ENCODE measurements around the gene POLE. TPM values are rescaled to one million over a fixed set of nuclear protein-coding genes. Genes with fewer than 3 reads are reported as not detected.
A peak's percentile ranks its signal among the peaks of the same experiment; 100 is the strongest.
"Not testable (repeated sequence)": the region's sequence is repeated elsewhere in the genome, so short reads cannot be mapped to it uniquely, and the experiment has no call there.

Gene POLE
- total RNA-seq, 1 experiment from 2014 or later: 13.2 TPM

GRCh38 chr12:132600048-132601032 lies 86.8 kb downstream of the POLE start:
- in situ Hi-C loops (cut with HindIII; ENCODE audit: low pct_unique_long_range_greater_than_20kb, low sequenced_read_pairs): no loop called here
- peak; percentile 78 for DNase-seq (ENCODE audit: low read depth, low spot score)

GRCh38 chr12:132599502-132599901 lies 87.6 kb downstream of the POLE start:
- DNase-seq (ENCODE audit: low read depth, low spot score); in situ Hi-C loops (cut with HindIII; ENCODE audit: low pct_unique_long_range_greater_than_20kb, low sequenced_read_pairs): not testable (repeated sequence)

GRCh38 chr12:132597333-132598316 lies 89.5 kb downstream of the POLE start:
- in situ Hi-C loops (cut with HindIII; ENCODE audit: low pct_unique_long_range_greater_than_20kb, low sequenced_read_pairs): no loop called here
- peak; percentile 66 for DNase-seq (ENCODE audit: low read depth, low spot score)

GRCh38 chr12:132596016-132596415 lies 91.1 kb downstream of the POLE start:
- in situ Hi-C loops (cut with HindIII; ENCODE audit: low pct_unique_long_range_greater_than_20kb, low sequenced_read_pairs): no loop called here
- DNase-seq (ENCODE audit: low read depth, low spot score): no peak

- in situ Hi-C loops (cut with HindIII; ENCODE audit: low pct_unique_long_range_greater_than_20kb, low sequenced_read_pairs): no loop called here
- DNase-seq (ENCODE audit: low read depth, low spot score): no peak
Observed at GRCh38 chr12:132595183-132595582, 92.0 kb downstream of the POLE start.

DNA sequence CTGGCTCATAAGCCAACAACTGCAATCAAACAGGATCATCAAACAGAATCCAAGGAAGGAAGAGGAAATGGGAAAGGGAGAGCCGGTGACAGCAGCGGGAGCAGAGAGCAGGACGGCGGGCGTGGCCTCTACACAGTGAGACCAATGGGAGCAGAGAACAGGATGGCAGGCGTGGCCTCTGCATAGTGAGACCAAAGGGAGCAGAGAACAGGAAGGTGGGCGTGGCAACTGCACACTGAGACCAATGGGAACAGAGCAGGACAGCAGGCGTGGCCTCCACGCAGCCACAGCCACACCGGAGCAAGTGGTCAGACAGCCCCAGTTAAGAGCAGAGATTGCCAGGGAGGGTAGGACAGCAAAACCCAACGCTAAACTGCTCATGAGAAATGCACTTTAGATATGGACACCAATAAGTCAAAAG lies 93.2 kb downstream of the POLE start:
- peak; percentile 93 for DNase-seq (ENCODE audit: low read depth, low spot score)
- in situ Hi-C loops (cut with HindIII; ENCODE audit: low pct_unique_long_range_greater_than_20kb, low sequenced_read_pairs): no loop called here

GRCh38 chr12:132593521-132593920 lies 93.6 kb downstream of the POLE start:
- in situ Hi-C loops (cut with HindIII; ENCODE audit: low pct_unique_long_range_greater_than_20kb, low sequenced_read_pairs): no loop called here
- no peak for DNase-seq (ENCODE audit: low read depth, low spot score)

DNA sequence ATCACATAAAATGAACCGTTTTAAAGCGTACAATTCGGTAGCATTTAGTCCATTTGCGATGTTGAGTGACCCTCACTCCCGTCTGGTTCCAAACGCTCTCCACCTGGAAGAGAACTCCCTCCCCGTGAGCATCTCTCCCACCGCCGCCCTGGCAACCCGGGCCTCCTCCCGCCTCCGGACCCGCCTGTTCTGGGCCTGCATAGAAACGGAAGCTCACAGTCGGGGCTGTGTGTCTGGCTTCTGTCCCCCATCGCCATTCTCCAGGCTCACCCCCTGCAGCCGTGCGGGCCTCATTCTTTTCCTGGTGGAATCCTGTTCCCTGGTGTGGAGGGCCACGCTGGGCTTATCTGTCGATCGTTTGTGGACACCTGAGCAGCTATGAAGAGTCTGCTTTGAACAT lies 94.1 kb downstream of the POLE start:
- no peak for DNase-seq (ENCODE audit: low read depth, low spot score)
- in situ Hi-C loops (cut with HindIII; ENCODE audit: low pct_unique_long_range_greater_than_20kb, low sequenced_read_pairs): no loop called here

DNA sequence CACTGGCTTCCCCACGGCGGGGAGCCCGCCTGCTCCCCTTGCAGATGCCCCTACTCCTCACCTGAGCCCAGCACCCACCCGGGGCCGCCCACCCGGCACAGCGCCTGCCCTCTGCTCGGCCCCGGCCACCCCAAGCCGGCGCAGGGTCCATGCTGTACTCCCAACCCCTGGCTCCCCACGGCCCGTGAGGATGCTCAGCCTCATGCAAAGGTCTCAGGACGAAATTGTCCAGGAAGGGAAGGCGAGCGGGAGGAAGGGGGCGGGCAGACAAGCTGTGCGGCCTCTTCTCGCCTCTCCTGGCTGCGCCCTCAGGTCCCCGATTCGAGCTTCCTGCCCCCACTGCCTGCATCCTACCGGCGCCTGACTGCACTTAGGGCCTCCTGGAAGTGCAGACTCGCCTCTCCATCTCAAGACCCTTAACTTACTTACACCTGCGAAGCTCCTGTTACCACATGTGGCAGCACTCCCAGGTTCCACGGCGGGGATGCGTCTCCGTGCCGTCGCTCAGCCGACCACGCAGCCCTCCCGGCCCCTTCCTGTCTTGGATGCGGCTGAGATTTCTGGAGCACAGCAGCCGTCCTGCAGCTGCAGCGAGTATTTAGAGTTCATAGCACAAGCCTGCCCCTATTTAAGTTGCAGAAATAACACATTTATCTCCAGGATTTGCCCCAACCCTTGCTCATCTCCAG lies 94.7 kb downstream of the POLE start:
- DNase-seq (ENCODE audit: low read depth, low spot score): no peak
- in situ Hi-C loops (cut with HindIII; ENCODE audit: low pct_unique_long_range_greater_than_20kb, low sequenced_read_pairs): no loop called here

- no peak for DNase-seq (ENCODE audit: low read depth, low spot score)
- in situ Hi-C loops (cut with HindIII; ENCODE audit: low pct_unique_long_range_greater_than_20kb, low sequenced_read_pairs): no loop called here
Observed at GRCh38 chr12:132591107-132591935, 95.8 kb downstream of the POLE start.

DNA sequence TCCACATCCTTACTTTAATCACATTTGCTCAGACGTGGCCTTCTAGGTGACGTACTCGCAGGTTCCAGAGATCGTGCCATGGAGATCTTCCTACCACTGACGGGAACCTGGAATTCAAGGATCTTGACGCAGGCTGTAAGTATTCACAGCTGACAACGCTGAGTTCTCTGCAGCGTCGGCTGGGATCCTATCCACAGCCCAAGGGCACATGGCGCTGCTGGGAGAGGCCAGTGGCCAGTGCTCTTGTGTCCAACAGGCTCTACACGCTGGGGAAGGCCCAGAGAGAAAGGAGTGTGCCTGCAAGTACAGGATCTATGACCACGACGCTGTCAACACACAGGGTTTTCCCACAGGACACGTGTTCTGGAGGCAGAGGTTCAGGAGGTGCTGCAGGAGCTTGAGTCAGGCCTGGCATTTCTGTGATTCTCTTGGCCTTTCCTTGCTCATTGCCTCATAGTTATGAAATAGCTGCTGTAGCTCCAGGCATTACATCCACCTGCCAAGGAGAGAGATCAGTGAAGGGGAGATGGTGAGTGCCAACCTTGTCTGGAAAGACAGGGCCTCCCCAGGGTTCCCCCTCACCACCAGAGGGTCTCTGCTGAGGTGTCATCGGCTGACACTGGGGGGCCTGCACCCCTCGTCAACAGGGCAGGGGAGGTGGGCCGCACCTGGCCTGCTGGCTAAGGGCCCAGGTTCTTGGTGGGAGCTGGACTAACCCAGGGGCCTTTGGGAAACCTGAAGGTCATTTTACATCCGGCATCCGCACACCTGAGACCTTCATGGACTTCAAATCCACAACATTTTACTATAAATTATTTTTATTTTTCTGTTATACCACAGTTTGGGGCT lies 98.1 kb downstream of the POLE start:
- in situ Hi-C loops (cut with HindIII; ENCODE audit: low pct_unique_long_range_greater_than_20kb, low sequenced_read_pairs): no loop called here
- DNase-seq (ENCODE audit: low read depth, low spot score): no peak

- in situ Hi-C loops (cut with HindIII; ENCODE audit: low pct_unique_long_range_greater_than_20kb, low sequenced_read_pairs): no loop called here
- no peak for DNase-seq (ENCODE audit: low read depth, low spot score)
Observed at GRCh38 chr12:132588319-132588718, 98.8 kb downstream of the POLE start.

DNA sequence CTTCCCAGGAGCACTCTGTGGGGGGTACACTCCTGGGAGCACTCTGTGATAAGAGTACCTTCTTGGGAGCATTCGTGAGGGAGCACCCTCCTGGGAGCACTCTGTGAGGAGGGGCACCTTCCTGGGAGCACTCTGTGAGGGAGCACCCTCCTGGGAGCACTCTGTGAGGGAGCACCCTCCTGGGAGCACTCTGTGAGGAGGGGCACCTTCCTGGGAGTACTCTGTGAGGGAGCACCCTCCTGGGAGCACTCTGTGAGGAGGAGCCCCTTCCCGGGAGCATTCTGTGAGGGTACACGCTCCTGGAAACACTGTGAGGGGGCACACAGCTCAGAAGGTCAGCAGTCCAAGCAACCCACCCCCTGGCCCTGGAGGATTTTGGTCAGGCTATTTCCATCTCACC lies 99.4 kb downstream of the POLE start:
- no peak for DNase-seq (ENCODE audit: low read depth, low spot score)
- in situ Hi-C loops (cut with HindIII; ENCODE audit: low pct_unique_long_range_greater_than_20kb, low sequenced_read_pairs): no loop called here

DNA sequence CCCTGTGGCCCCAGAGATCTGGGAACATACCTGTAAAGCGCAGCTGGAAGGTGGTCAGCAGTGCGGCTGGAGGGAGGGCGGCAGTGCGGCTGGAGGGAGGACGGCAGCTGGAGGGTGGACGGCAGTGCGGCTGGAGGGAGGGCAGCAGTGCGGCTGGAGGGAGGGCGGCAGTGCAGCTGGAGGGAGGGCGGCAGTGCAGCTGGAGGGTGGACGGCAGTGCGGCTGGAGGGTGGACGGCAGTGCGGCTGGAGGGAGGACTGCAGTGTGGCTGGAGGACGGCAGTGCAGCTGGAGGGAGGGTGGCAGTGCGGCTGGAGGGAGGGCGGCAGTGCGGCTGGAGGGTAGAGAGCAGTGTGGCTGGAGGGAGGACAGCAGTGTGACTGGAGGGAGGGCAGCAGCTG lies 100.2 kb downstream of the POLE start:
- no peak for DNase-seq (ENCODE audit: low read depth, low spot score)
- in situ Hi-C loops (cut with HindIII; ENCODE audit: low pct_unique_long_range_greater_than_20kb, low sequenced_read_pairs): no loop called here

DNA sequence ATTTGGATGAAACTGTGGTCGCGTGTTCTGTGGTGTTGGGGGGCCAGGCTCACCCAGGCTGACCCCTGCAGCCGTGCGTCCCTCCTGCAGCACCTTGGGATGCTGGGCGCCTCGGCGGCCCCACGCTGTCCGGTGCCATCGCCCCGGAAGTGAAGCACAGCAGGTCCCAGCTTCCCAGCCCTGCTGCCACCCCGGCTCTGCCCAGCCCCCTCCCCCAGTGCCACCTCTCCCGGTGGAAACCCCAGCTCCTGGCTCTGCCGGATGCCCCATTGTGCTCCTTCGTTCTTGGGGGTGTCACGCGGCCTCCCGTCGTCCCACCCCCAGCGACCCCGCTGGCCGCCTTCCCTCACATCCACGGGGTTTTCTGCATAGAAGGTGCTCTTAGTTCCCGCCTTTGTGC lies 102.0 kb downstream of the POLE start:
- DNase-seq (ENCODE audit: low read depth, low spot score): no peak
- in situ Hi-C loops (cut with HindIII; ENCODE audit: low pct_unique_long_range_greater_than_20kb, low sequenced_read_pairs): no loop called here

GRCh38 chr12:132584429-132584828 lies 102.7 kb downstream of the POLE start:
- no peak for DNase-seq (ENCODE audit: low read depth, low spot score)
- in situ Hi-C loops (cut with HindIII; ENCODE audit: low pct_unique_long_range_greater_than_20kb, low sequenced_read_pairs): no loop called here

Measured in SK-MEL-5 (cell line).